ENCODE results near the gene B4GALT1. TPM values are rescaled to one million over a fixed set of nuclear protein-coding genes. Genes with fewer than 3 reads are reported as not detected.

The B4GALT1 gene
- total RNA-seq, 2 donors from 2014 or later, result 31.3 to 42.3 TPM

DNA sequence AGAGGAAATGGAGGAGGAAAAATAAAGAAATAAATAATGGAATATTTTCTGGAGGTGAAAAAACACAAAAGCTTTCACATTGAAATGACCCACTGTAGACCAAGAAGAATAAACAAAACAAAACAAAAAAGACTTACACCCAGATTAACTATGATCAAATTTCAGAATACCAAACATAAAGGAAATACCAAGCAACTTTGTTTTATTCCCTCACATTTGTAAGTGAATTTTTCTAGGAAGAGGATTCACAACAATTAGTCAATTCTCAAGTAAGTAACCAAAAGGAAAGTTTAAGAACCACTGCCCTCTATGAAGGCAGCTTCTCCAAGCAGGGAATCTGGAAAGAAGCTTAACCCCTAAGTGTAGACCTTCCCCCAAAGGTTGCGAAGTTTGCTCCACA is 29.6 kb upstream of the B4GALT1 start:
- Histone ChIP-seq H3K4me3 (no peak overlapping the region), H3K9me3 (no peaks in the 10 kb centered on the region), H3K27me3 (no peaks in the 10 kb centered on the region), H3K27ac (no peak overlapping the region), H3K36me3 (replicated peaks in 1 of 2; ENCODE audit: insufficient read depth in 1 of 2, low read depth in 2 of 2) (no peaks in the 10 kb centered on the region), H3K4me1 (no peaks in the 10 kb centered on the region)
- 94 to 100% methylated on average over 1 of the region's 1 CpG for WGBS, 2 donors
- ATAC-seq (no peak), DNase-seq (no peak)
- TF ChIP-seq, protein P1, sequence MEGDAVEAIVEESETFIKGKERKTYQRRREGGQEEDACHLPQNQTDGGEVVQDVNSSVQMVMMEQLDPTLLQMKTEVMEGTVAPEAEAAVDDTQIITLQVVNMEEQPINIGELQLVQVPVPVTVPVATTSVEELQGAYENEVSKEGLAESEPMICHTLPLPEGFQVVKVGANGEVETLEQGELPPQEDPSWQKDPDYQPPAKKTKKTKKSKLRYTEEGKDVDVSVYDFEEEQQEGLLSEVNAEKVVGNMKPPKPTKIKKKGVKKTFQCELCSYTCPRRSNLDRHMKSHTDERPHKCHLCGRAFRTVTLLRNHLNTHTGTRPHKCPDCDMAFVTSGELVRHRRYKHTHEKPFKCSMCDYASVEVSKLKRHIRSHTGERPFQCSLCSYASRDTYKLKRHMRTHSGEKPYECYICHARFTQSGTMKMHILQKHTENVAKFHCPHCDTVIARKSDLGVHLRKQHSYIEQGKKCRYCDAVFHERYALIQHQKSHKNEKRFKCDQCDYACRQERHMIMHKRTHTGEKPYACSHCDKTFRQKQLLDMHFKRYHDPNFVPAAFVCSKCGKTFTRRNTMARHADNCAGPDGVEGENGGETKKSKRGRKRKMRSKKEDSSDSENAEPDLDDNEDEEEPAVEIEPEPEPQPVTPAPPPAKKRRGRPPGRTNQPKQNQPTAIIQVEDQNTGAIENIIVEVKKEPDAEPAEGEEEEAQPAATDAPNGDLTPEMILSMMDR (IDR thresholded peaks at IDR 0.05), result no peak
- no peak for TF ChIP-seq POLR2A (IDR thresholded peaks at IDR 0.05)
- intact Hi-C loops (cut with DNase I), result no loop called here

DNA sequence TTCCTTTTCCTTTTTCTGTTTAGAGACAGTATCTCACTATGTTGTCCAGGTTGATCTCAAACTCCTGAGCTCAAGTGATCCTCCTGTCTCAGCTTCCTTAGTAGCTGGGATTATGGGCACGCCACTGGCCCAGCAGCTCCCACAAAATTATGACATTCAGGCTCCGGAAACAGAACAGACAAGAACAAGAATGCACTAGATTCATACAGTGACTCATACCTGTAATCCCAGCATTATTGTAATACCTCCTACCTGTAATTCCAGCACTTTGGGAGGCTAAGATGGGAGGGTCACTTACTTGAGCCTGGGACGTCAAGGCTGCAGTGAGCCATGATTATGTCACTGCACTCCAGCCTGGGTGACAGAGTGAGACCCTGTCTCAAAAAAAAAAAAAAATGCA is 26.7 kb upstream of the B4GALT1 start:
- Histone ChIP-seq H3K4me3 (no peak overlapping the region), H3K9me3 (no peaks in the 10 kb centered on the region), H3K36me3 (replicated peaks in 1 of 2; ENCODE audit: insufficient read depth in 1 of 2, low read depth in 2 of 2) (no peaks in the 10 kb centered on the region), H3K27me3 (no peaks in the 10 kb centered on the region), H3K27ac (no peak overlapping the region), H3K4me1 (no peaks in the 10 kb centered on the region)
- WGBS, 2 donors, result 87 to 91% methylated on average over 3 of the region's 3 CpGs
- TF ChIP-seq POLR2A (IDR thresholded peaks at IDR 0.05), result no peak
- DNase-seq (no peak), ATAC-seq (no peak)
- intact Hi-C loops (cut with DNase I), result no loop called here

- no peaks in the 10 kb centered on the region for H3K9me3 ChIP-seq
- no peaks in the 10 kb centered on the region for H3K27me3 ChIP-seq
- no peak for DNase-seq
- no peak overlapping the region for H3K4me3 ChIP-seq
- no peaks in the 10 kb centered on the region for H3K4me1 ChIP-seq
- no peaks in the 10 kb centered on the region for H3K36me3 ChIP-seq (replicated peaks in 1 of 2; ENCODE audit: insufficient read depth in 1 of 2, low read depth in 2 of 2)
- no peak for ATAC-seq
- H3K27ac ChIP-seq, result no peak overlapping the region
- TF ChIP-seq, protein P1 (IDR thresholded peaks at IDR 0.05), result no peak
- no peak for TF ChIP-seq POLR2A (IDR thresholded peaks at IDR 0.05)
- 73 to 82% methylated on average over 3 of the region's 3 CpGs for WGBS, 2 donors
- intact Hi-C loops (cut with DNase I), result no loop called here
Observed at GRCh38 chr9:33192493-33193255, 25.5 kb upstream of the B4GALT1 start.

- Histone ChIP-seq H3K4me1 (peaks cover 16% of the 10 kb centered on the region), H3K27ac (no peak overlapping the region), H3K4me3 (no peak overlapping the region), H3K9me3 (no peaks in the 10 kb centered on the region), H3K27me3 (no peaks in the 10 kb centered on the region), H3K36me3 (replicated peaks in 1 of 2; ENCODE audit: insufficient read depth in 1 of 2, low read depth in 2 of 2) (no peaks in the 10 kb centered on the region)
- intact Hi-C loops (cut with DNase I), result no loop called here
- no peak for ATAC-seq
- TF ChIP-seq POLR2A (IDR thresholded peaks at IDR 0.05), result no peak
- TF ChIP-seq, protein P1 (IDR thresholded peaks at IDR 0.05), result no peak
- WGBS, 2 donors, result 85 to 90% methylated on average over 4 of the region's 4 CpGs
- no peak for DNase-seq
Observed at GRCh38 chr9:33190021-33190705, 23.0 kb upstream of the B4GALT1 start.

DNA sequence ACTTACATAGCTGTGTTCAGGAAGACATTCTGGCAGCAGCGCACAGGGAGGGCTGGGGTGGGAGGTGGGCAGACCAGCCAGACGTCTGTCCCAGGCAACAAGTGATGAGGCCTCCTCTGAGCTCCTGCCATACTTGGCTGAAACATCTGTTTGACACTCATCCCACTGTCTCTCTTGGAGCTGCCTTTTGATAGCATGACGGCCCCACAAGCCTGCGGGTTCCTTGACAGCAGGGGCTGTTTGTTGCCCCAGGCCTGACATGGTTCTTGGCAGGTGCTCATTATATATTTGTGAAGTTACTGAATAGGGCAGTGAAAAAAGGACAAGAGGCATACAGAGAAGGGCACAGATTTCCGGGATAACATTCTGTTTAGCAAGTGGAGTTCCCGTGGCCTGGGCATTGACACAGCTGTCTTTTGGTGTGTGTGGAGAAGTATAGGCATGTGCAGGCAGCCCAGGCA is 22.2 kb upstream of the B4GALT1 start:
- ATAC-seq, result no peak

More for the DNA sequence above, 22.2 kb upstream of the B4GALT1 start:
- intact Hi-C loops (cut with DNase I), result no loop called here
- Histone ChIP-seq H3K9me3 (no peaks in the 10 kb centered on the region), H3K4me3 (no peak overlapping the region), H3K27me3 (no peaks in the 10 kb centered on the region), H3K27ac (no peak overlapping the region), H3K36me3 (replicated peaks in 1 of 2; ENCODE audit: insufficient read depth in 1 of 2, low read depth in 2 of 2) (no peaks in the 10 kb centered on the region), H3K4me1 (peaks cover 16% of the 10 kb centered on the region)
- TF ChIP-seq POLR2A (IDR thresholded peaks at IDR 0.05), result no peak
- TF ChIP-seq, protein P1 (IDR thresholded peaks at IDR 0.05), result no peak
- DNase-seq, result no peak
- WGBS, 2 donors, result 66 to 83% methylated on average over 6 of the region's 6 CpGs

Measured in body of pancreas (tissue), 4 donors.